Effector memory CD4-positive, alpha-beta T cell (primary cell): Measurements from ENCODE around the gene FOXJ1.
A peak's percentile ranks its signal among the peaks of the same experiment; 100 is the strongest.
"Not testable (repeated sequence)": the region's sequence is repeated elsewhere in the genome, so short reads cannot be mapped to it uniquely, and the experiment has no call there.

Source experiments
- DNase-seq, 3 donors: peaks; one replicate each; pipeline ENCODE4 v3.0.0-alpha.2; 2020
- H3K27ac ChIP-seq: 2 replicates; pipeline ENCODE4 v1.7.0; 2013; ENCODE audit warnings: mild to moderate bottlenecking, low read length, moderate library complexity; ENCODE audit not compliant: insufficient read depth, poor library complexity, severe bottlenecking
- H3K27me3 ChIP-seq: replicated peaks from 2 replicates; pipeline ENCODE4 v1.7.0; 2013; ENCODE audit warnings: mild to moderate bottlenecking, low read length; ENCODE audit not compliant: insufficient read depth, control insufficient read depth, poor library complexity, severe bottlenecking
- H3K36me3 ChIP-seq: 2 replicates; pipeline ENCODE4 v1.7.0; 2013; ENCODE audit warnings: mild to moderate bottlenecking, low read length, moderate library complexity; ENCODE audit not compliant: control insufficient read depth, insufficient read depth
- H3K4me1 ChIP-seq: 2 replicates; pipeline ENCODE4 v1.7.0; 2013; ENCODE audit warnings: low read length, mild to moderate bottlenecking; ENCODE audit not compliant: control insufficient read depth, insufficient read depth, poor library complexity, severe bottlenecking
- H3K4me3 ChIP-seq: 2 replicates; pipeline ENCODE4 v1.7.0; 2013; ENCODE audit warnings: low read length, low read depth, mild to moderate bottlenecking; ENCODE audit not compliant: insufficient read depth, poor library complexity, severe bottlenecking
- H3K9me3 ChIP-seq: 2 replicates; pipeline ENCODE4 v1.7.0; 2013; ENCODE audit warnings: mild to moderate bottlenecking, low read length, moderate library complexity; ENCODE audit not compliant: control insufficient read depth
- total RNA-seq, 3 donors: gene quantifications; one replicate each; lab custom pipeline; 2026; lab: John Stamatoyannopoulos, UW

Gene FOXJ1, protein sequence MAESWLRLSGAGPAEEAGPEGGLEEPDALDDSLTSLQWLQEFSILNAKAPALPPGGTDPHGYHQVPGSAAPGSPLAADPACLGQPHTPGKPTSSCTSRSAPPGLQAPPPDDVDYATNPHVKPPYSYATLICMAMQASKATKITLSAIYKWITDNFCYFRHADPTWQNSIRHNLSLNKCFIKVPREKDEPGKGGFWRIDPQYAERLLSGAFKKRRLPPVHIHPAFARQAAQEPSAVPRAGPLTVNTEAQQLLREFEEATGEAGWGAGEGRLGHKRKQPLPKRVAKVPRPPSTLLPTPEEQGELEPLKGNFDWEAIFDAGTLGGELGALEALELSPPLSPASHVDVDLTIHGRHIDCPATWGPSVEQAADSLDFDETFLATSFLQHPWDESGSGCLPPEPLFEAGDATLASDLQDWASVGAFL
- 3.1 to 12.2 (median 11.3) reads per million in 3 donors for total RNA-seq

DNA sequence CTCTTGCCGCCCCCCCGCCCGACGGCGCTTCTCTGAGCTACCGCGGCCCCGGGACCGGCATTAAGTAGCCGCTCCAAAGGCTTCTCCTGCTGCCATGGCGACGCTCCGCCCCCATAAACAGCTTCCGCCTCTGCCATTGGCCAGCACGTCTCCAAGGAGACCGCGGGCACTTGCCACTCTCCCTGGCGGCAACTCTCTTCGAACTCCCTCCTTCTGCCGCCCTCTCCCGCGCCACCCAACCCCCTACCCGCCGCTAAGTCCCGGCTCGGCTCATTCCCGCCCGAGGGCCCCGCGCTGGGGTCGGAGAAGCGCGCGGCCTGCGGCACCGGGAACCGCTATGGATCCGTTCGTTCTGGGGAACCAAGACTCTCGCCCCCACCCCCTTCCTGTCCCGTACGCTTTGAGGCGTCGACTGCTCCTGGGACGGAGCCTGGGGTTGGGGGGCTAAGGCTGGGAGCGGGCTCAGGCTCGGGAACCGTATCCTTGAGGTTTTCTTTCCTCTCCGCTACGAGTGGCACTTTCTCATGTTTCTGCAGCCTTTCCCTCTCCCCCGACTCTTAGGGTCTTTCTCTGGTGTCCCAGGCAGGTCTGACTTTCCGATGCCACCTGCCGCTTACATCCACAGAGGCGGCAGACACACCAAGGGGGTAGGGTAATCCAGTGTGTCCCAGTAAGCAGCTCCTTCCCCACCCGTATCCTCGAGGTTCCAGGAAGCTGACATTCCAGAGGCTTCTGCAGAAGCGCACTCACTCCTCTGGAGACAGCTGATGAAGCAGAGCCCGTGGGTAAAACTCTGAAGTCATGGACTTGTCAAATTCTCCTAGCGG, at the start of gene FOXJ1:
Gene FOXJ1 (minus strand): TSS at position 34 of the 827 bp plus-strand sequence. CDS start 850 bp downstream, outside the sequence.
- Histone ChIP-seq H3K36me3 (no peaks in the 10 kb centered on the region), H3K27me3 (peaks cover 7% of the 10 kb centered on the region), H3K27ac (peak within 1 kb of the TSS; percentile 27), H3K4me3 (peak within 1 kb of the TSS; percentile 57), H3K4me1 (peaks cover 60% of the 10 kb centered on the region), H3K9me3 (no peaks in the 10 kb centered on the region)
- DNase-seq: peak; percentile 88 to 89 (median 89)

DNA sequence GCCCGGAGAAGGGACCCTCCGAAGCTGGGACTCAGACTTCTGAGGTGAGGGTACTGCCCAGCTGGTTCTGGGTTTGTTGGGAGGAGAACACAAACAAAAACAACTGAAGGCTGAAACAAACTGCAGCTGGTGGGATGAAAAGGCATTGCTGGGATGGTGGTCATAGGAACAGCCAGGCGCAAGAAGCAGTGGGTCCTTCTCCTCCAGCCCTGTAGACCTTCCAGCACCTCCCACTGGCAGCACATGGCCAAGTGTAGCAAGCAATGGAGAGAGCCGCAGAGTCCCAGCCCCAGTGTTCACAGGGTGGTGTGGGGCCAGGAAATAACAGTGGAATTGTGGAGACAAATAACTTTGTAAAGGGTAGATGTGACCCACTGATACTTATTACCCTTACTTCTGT, 48.7 kb upstream of the FOXJ1 start:
- Histone ChIP-seq H3K4me1 (peaks cover 67% of the 10 kb centered on the region), H3K27ac (peak overlapping the region; percentile 48)
- no peak for DNase-seq

DNA sequence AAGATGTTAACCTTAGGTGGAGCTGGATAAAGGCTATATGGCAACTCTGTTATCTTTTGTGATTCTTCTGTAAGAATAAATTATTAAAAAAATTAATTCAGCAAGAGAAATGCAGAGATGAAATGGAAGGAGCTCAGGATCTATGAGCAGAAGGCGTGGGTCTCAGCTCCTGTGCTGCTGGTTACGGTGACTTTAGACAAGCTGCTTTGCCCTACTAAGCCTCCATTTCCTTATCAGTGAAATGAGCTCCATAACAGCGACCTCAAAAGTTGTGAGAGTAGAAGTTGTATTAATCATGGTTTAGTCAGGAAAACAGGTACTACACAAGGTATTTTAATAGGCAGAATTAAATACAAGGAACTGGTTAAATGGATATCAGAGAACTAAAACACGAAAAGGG, 48.2 kb upstream of the FOXJ1 start:
- Histone ChIP-seq H3K4me3 (no peak overlapping the region), H3K4me1 (peaks cover 69% of the 10 kb centered on the region), H3K27me3 (no peaks in the 10 kb centered on the region), H3K9me3 (no peaks in the 10 kb centered on the region), H3K36me3 (no peaks in the 10 kb centered on the region), H3K27ac (peak overlapping the region; percentile 48)
- no peak for DNase-seq

More for the DNA sequence above, 48.7 kb upstream of the FOXJ1 start:
- Histone ChIP-seq H3K27me3 (no peaks in the 10 kb centered on the region), H3K36me3 (no peaks in the 10 kb centered on the region), H3K4me3 (no peak overlapping the region), H3K9me3 (no peaks in the 10 kb centered on the region)

DNA sequence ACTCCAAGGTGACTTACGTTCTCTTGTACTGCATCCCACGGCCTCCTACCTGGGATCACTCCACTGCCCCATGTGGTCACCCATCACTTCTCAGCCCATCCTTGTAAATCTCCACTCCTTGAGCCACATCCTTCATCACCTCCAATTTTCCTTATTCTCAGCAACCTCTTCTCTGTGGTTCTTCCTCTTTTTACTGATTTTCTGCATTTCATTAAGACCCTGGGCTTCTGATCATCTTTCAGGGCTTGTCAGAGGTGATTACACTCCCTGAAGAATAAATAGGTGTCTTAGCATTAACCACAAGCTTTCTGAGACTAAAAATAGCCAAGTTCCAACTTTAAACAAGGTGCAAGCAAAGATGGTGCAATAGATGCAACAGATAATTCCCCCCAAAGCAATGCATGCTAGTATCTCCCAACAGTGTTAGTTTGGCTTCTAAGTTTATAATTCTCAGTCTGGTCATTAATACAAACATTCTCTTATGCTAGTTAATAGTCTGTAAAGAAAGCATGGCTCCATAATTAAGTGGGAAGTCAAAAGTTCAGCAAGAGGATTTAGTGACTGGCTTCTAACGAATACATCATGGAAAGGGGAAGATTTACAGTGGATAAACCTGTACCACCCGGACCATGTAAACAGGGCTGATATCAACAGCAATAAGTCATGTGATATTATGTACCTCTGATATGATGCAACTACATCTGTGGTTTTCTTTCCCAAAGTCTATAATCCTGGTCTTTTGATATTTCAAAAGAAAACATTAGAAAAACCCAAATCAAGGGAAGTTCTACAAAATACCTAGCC, 47.4 kb upstream of the FOXJ1 start:
- Histone ChIP-seq H3K4me1 (peaks cover 61% of the 10 kb centered on the region), H3K4me3 (no peak overlapping the region), H3K27me3 (no peaks in the 10 kb centered on the region), H3K36me3 (no peaks in the 10 kb centered on the region), H3K27ac (peak overlapping the region; percentile 19), H3K9me3 (no peaks in the 10 kb centered on the region)
- DNase-seq: no peak

DNA sequence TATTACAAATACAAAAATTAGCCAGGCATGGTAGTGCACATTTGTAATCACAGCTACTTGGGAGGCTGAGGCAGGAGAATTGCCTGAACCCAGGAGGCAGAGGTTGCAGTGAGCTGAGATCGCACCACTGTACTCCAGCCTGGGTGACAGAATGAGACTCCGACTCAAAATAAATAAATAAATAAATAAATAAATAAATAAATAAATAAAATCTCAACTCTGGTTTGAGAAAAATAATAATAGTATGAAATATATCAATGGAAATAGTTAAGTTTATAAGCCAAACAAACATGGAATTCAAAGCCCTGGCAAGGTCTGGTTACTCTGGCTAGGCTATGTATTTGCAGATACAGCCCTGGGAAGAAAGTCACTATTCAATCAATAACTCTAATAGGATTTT, 45.7 kb upstream of the FOXJ1 start:
- not testable (repeated sequence) for H3K9me3 ChIP-seq, DNase-seq
- H3K4me1 ChIP-seq: peaks cover 50% of the 10 kb centered on the region

DNA sequence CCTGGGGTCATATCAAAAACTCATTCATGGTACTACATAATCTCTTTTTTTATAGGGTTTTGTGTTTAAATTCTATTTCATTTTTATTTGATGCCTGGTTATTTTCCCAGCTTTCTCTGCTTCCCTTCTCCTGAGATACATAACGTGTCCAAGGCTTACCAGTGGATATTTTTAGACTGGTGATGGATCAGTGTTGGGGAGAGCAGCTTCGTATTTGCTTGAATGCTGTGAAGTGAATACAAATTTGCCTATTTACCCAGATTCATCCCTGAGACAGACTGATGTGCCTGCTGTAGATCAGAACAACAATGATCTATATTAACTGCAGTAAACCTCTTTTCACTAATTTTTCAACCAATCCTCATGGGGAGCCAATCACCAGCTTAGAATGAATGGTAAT, 43.2 kb upstream of the FOXJ1 start:
- DNase-seq: no peak
- Histone ChIP-seq H3K27ac (no peak overlapping the region), H3K4me1 (peaks cover 53% of the 10 kb centered on the region), H3K4me3 (no peak overlapping the region), H3K36me3 (no peaks in the 10 kb centered on the region), H3K27me3 (no peaks in the 10 kb centered on the region), H3K9me3 (no peaks in the 10 kb centered on the region)

More for the DNA sequence above, 45.7 kb upstream of the FOXJ1 start:
- H3K27me3 ChIP-seq, H3K36me3 ChIP-seq, H3K4me3 ChIP-seq: not testable (repeated sequence)
- H3K27ac ChIP-seq: peak overlapping the region; percentile 19

DNA sequence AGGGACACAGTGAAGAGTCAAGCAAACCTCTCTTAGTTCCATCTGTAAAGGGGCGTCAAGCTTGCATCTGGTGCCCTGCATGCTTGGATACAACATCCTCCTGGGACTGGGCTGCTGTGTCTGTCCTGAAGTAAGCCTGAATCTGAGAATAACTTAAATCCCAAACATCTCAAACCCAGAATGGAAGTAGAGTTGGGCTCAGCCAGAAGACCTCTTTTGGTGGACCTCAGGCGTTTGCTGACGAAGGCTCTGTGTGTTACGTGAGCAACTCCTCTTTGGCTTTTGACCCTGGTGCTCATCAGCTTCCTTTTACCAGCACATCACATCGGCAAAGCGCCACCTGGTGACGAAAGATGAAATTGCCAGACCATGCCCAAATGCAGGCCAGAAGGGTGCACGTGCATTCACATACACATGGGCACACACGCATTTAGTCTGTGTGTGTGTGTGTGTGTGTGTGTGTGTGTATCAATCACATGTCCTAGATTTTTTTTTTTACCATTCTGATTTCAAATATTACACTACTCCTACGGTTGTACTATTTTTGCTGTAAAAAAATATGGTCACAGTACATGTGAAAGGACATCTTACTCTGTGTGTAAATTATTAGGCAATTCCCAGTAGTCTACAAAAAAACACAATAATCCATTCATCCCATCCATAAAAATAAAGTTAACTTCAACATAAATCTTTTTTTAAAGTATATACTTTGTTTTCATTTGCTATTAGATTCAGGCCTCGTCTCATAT, 41.1 kb upstream of the FOXJ1 start:
- no peaks in the 10 kb centered on the region for H3K27me3 ChIP-seq
- peak; percentile 83 to 85 (median 84) for DNase-seq
- H3K4me1 ChIP-seq: peaks cover 50% of the 10 kb centered on the region
- H3K9me3 ChIP-seq: no peaks in the 10 kb centered on the region
- H3K4me3 ChIP-seq: no peak overlapping the region
- no peaks in the 10 kb centered on the region for H3K36me3 ChIP-seq
- peak overlapping the region; percentile 48 for H3K27ac ChIP-seq

DNA sequence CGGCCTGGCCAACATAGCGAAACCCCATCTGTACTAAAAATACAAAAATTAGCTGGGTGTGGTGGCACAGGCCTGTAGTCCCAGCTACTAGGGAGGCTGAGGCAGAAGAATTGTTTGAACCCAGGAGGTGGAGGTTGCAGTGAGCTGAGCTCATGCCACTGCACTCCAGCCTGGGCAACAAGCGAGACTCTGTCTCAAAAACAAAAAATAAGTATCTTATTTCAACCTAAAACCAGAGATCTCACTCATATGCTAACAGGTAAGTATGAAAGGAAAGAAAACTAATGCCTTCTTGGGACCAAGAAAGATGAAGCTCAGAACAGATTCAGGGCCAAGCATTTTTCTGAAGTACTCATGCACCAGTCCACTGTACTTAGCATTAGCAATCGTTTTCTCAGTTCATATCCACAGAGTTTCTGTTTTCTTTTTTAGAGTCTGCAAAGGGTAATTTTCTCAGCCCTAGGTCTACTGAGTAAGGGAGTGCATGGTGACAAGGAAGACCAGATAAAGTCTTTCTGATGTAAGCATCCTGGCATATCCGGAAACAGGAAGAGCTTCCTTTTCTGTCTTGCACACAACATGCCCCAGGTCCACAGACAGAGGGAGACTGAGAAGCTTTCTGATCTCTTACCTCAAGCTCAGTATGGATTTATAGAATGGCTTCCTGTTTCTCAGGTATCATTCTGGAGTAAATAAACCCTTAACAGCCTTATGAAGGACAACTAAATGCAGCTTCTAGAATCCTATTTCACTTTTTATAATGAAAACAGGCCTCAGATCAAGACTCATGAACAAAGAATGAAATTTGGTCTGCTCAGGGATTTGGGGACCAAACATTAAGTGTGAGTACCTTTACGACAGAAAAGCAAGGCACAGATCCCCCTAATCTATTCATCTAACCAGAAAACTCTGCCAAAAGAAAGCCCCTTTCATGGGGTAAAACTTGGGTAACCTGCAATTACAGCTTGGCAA, 38.7 kb upstream of the FOXJ1 start:
- H3K9me3 ChIP-seq: no peaks in the 10 kb centered on the region
- peak overlapping the region; percentile 26 for H3K4me3 ChIP-seq
- no peaks in the 10 kb centered on the region for H3K36me3 ChIP-seq
- H3K4me1 ChIP-seq: peaks cover 43% of the 10 kb centered on the region
- H3K27ac ChIP-seq: peak overlapping the region; percentile 49
- peak in 2 of 3 donors; percentile 19 to 23 for DNase-seq
- H3K27me3 ChIP-seq: no peaks in the 10 kb centered on the region
